ENCODE data around the gene KRTAP5-1. TPM values are rescaled to one million over a fixed set of nuclear protein-coding genes. Genes with fewer than 3 reads are reported as not detected.

The KRTAP5-1 gene
- polyA plus RNA-seq, 1 donor (not counting 4 experiments of a cell fraction or from before 2014, with no cell fraction given), result not detected

- H3K4me3 ChIP-seq (ENCODE audit: control insufficient read depth in 2 of 3, extremely low read depth in 1 of 3, insufficient read depth in 2 of 3, low read depth in 1 of 3, low read length in 3 of 3), result no peak overlapping the region
- H2AFZ ChIP-seq (ENCODE audit: control insufficient read depth, low read length), result no peak overlapping the region
- H3K36me3 ChIP-seq (ENCODE audit: control insufficient read depth in 2 of 2, extremely low read depth in 1 of 2, insufficient read depth in 2 of 2, low read length in 2 of 2), result no peaks in the 10 kb centered on the region
- no peaks in the 10 kb centered on the region for H3K9me3 ChIP-seq (ENCODE audit: control insufficient read depth, low read depth, low read length)
- TF ChIP-seq CTCF (optimal IDR thresholded peaks at IDR 0.05 in 1 of 3, IDR thresholded peaks at IDR 0.05 in 1 of 3, conservative IDR thresholded peaks at IDR 0.05 in 1 of 3; ENCODE audit: extremely low read depth in 1 of 3, insufficient read depth in 2 of 3, low read length in 3 of 3), result no peak
- no peak for TF ChIP-seq EZH2 (IDR thresholded peaks at IDR 0.05; ENCODE audit: low read length)
- H4K20me1 ChIP-seq (ENCODE audit: control insufficient read depth, extremely low read depth, insufficient read depth, low read length), result no peaks in the 10 kb centered on the region
- dilution Hi-C loops (cut with MboI; ENCODE audit: extremely low pct_ligation_motif_present, low sequenced_read_pairs), result no loop called here
- H3K4me1 ChIP-seq (ENCODE audit: control insufficient read depth, extremely low read depth, insufficient read depth, low read length), result peaks cover 3% of the 10 kb centered on the region
- peaks cover 54% of the 10 kb centered on the region for H3K27me3 ChIP-seq (ENCODE audit: control insufficient read depth, extremely low read depth, insufficient read depth, low read length)
- no peak for FAIRE-seq
- no peaks in the 10 kb centered on the region for H3K79me2 ChIP-seq (ENCODE audit: control insufficient read depth, insufficient read depth, low read length)
- H3K9me1 ChIP-seq (ENCODE audit: control insufficient read depth, extremely low read depth, insufficient read depth, low read length), result no peaks in the 10 kb centered on the region
- DNase-seq (ENCODE audit: low read depth, low spot score), result no peak
- H3K27ac ChIP-seq (ENCODE audit: control insufficient read depth, insufficient read depth, low read length), result no peak overlapping the region
- no peak overlapping the region for H3K4me2 ChIP-seq (ENCODE audit: control insufficient read depth, extremely low read depth, insufficient read depth, low read depth, low read length)
- H3K9ac ChIP-seq (ENCODE audit: control insufficient read depth, extremely low read depth, insufficient read depth, low read length), result no peak overlapping the region
Observed at GRCh38 chr11:1549338-1550330, 35.4 kb downstream of the KRTAP5-1 start.

GRCh38 chr11:1548221-1549070 lies 36.6 kb downstream of the KRTAP5-1 start:
- peaks cover 3% of the 10 kb centered on the region for H3K4me1 ChIP-seq (ENCODE audit: control insufficient read depth, extremely low read depth, insufficient read depth, low read length)
- no peaks in the 10 kb centered on the region for H3K9me1 ChIP-seq (ENCODE audit: control insufficient read depth, extremely low read depth, insufficient read depth, low read length)
- H4K20me1 ChIP-seq (ENCODE audit: control insufficient read depth, extremely low read depth, insufficient read depth, low read length), result no peaks in the 10 kb centered on the region
- H3K36me3 ChIP-seq (ENCODE audit: control insufficient read depth in 2 of 2, extremely low read depth in 1 of 2, insufficient read depth in 2 of 2, low read length in 2 of 2), result no peaks in the 10 kb centered on the region
- H3K9me3 ChIP-seq (ENCODE audit: control insufficient read depth, low read depth, low read length), result no peaks in the 10 kb centered on the region
- TF ChIP-seq CTCF (optimal IDR thresholded peaks at IDR 0.05 in 1 of 3, IDR thresholded peaks at IDR 0.05 in 1 of 3, conservative IDR thresholded peaks at IDR 0.05 in 1 of 3; ENCODE audit: extremely low read depth in 1 of 3, insufficient read depth in 2 of 3, low read length in 3 of 3) (no peak), EZH2 (IDR thresholded peaks at IDR 0.05; ENCODE audit: low read length) (no peak)
- peak overlapping the region; percentile 22 for H3K4me2 ChIP-seq (ENCODE audit: control insufficient read depth, extremely low read depth, insufficient read depth, low read depth, low read length)
- H3K27ac ChIP-seq (ENCODE audit: control insufficient read depth, insufficient read depth, low read length), result no peak overlapping the region
- H2AFZ ChIP-seq (ENCODE audit: control insufficient read depth, low read length), result no peak overlapping the region
- no peak overlapping the region for H3K4me3 ChIP-seq (ENCODE audit: control insufficient read depth in 2 of 3, extremely low read depth in 1 of 3, insufficient read depth in 2 of 3, low read depth in 1 of 3, low read length in 3 of 3)
- H3K9ac ChIP-seq (ENCODE audit: control insufficient read depth, extremely low read depth, insufficient read depth, low read length), result no peak overlapping the region
- H3K27me3 ChIP-seq (ENCODE audit: control insufficient read depth, extremely low read depth, insufficient read depth, low read length), result peaks cover 64% of the 10 kb centered on the region
- DNase-seq (ENCODE audit: low read depth, low spot score) (no peak), FAIRE-seq (no peak)
- dilution Hi-C loops (cut with MboI; ENCODE audit: extremely low pct_ligation_motif_present, low sequenced_read_pairs), result no loop called here
- no peaks in the 10 kb centered on the region for H3K79me2 ChIP-seq (ENCODE audit: control insufficient read depth, insufficient read depth, low read length)
